C4-2B (cell line): ENCODE results near the gene APOL5.

ENCODE experiments used
- H3K27ac ChIP-seq: fragments of 450-650 bp; 2 replicates; pipeline ENCODE4 v1.5.1; 2017
- CTCF ChIP-seq: fragments of 450-650 bp; conservative IDR thresholded peaks from 2 replicates; pipeline ENCODE4 v1.5.1; 2017; ENCODE audit warnings: mild to moderate bottlenecking
- ZFX ChIP-seq: fragments of 450-650 bp; IDR thresholded peaks from 2 replicates; pipeline ENCODE4 v1.6.1; 2017

The APOL5 gene

GRCh38 chr22:35728639-35729308, 11.1 kb downstream of the APOL5 start:
- TF ChIP-seq CTCF (no peak), ZFX (no peak)
- H3K27ac ChIP-seq = no peak overlapping the region

GRCh38 chr22:35729309-35729698, 11.6 kb downstream of the APOL5 start:
- H3K27ac ChIP-seq = no peak overlapping the region
- no peak for TF ChIP-seq ZFX
- TF ChIP-seq CTCF = no peak

- no peak overlapping the region for H3K27ac ChIP-seq
- TF ChIP-seq CTCF = no peak
- TF ChIP-seq ZFX = no peak
Measured at GRCh38 chr22:35731321-35731720, 13.6 kb downstream of the APOL5 start.

GRCh38 chr22:35732116-35732515, 14.4 kb downstream of the APOL5 start:
- no peak for TF ChIP-seq ZFX
- no peak for TF ChIP-seq CTCF
- no peak overlapping the region for H3K27ac ChIP-seq

- no peak overlapping the region for H3K27ac ChIP-seq
- TF ChIP-seq ZFX (no peak), CTCF (no peak)
Measured at GRCh38 chr22:35733036-35733435, 15.4 kb downstream of the APOL5 start.

GRCh38 chr22:35733791-35734516, 16.3 kb downstream of the APOL5 start:
- H3K27ac ChIP-seq = no peak overlapping the region
- TF ChIP-seq ZFX (no peak), CTCF (no peak)

GRCh38 chr22:35734517-35734827, 16.8 kb downstream of the APOL5 start:
- no peak overlapping the region for H3K27ac ChIP-seq
- TF ChIP-seq CTCF = no peak
- no peak for TF ChIP-seq ZFX
